ENCODE results near the gene GNG8. TPM values are rescaled to one million over a fixed set of nuclear protein-coding genes. Genes with fewer than 3 reads are reported as not detected.

GNG8 gene
- total and polyA plus RNA-seq, 3 donors from 2014 or later = not detected

- TF ChIP-seq POLR2A (IDR thresholded peaks at IDR 0.05) = no peak
- TF ChIP-seq, protein P1, sequence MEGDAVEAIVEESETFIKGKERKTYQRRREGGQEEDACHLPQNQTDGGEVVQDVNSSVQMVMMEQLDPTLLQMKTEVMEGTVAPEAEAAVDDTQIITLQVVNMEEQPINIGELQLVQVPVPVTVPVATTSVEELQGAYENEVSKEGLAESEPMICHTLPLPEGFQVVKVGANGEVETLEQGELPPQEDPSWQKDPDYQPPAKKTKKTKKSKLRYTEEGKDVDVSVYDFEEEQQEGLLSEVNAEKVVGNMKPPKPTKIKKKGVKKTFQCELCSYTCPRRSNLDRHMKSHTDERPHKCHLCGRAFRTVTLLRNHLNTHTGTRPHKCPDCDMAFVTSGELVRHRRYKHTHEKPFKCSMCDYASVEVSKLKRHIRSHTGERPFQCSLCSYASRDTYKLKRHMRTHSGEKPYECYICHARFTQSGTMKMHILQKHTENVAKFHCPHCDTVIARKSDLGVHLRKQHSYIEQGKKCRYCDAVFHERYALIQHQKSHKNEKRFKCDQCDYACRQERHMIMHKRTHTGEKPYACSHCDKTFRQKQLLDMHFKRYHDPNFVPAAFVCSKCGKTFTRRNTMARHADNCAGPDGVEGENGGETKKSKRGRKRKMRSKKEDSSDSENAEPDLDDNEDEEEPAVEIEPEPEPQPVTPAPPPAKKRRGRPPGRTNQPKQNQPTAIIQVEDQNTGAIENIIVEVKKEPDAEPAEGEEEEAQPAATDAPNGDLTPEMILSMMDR (IDR thresholded peaks at IDR 0.05) = no peak
- Histone ChIP-seq H3K27me3 (no peaks in the 10 kb centered on the region), H3K4me3 (no peak overlapping the region), H3K4me1 (peaks cover 22% of the 10 kb centered on the region), H3K9me3 (no peaks in the 10 kb centered on the region), H3K27ac (no peak overlapping the region), H3K36me3 (ENCODE audit: low read depth, missing control alignments) (no peaks in the 10 kb centered on the region)
- intact Hi-C loops (cut with DNase I; ENCODE audit: low total_unique reads) = no loop called here
- no peak for DNase-seq
- WGBS, 2 donors = 92 to 97% methylated on average over 5 of the region's 5 CpGs
These were observed 20.5 kb upstream of the GNG8 start for GRCh38 chr19:46656541-46656940.

DNA sequence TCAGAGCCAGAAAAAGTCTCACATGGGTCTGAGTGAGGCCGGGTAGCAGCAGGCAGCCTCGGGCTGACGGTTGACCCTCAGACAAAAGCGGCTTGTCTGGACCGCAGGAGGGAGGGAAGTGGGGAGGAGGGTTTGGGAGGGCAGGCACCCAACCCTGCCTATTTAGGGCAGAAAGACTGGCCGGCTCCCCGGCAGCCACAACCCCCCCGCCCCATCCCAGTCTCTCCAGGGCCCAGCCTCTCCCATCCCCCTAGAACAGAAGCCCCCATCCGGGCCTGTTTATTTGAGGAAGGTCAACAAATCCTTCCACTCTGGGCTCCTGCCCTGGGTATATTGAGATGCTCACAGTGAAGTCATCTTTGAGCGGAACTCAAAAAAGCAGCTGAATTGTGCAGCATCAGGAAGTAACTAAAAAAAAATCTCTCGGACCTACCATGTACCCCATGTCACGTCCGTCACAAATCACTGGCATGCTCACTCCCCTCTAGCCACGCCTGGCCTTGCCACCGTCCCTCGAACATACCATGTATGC lies 18.7 kb upstream of the GNG8 start:
- TF ChIP-seq, protein P1 (IDR thresholded peaks at IDR 0.05) = no peak
- no peak for TF ChIP-seq POLR2A (IDR thresholded peaks at IDR 0.05)
- DNase-seq = no peak

GRCh38 chr19:46650445-46650844 lies 14.4 kb upstream of the GNG8 start:
- DNase-seq = no peak
- intact Hi-C loops (cut with DNase I; ENCODE audit: low total_unique reads) = no loop called here
- TF ChIP-seq, protein P1 (IDR thresholded peaks at IDR 0.05) = no peak
- TF ChIP-seq POLR2A (IDR thresholded peaks at IDR 0.05) = no peak
- no peaks in the 10 kb centered on the region for H3K9me3 ChIP-seq
- no peaks in the 10 kb centered on the region for H3K36me3 ChIP-seq (ENCODE audit: low read depth, missing control alignments)
- WGBS, 2 donors = 65 to 72% methylated on average over 7 of the region's 7 CpGs
- H3K4me3 ChIP-seq = no peak overlapping the region
- H3K27me3 ChIP-seq = no peaks in the 10 kb centered on the region
- no peaks in the 10 kb centered on the region for H3K4me1 ChIP-seq
- H3K27ac ChIP-seq = no peak overlapping the region

More for the DNA sequence above, 18.7 kb upstream of the GNG8 start:
- H3K36me3 ChIP-seq (ENCODE audit: low read depth, missing control alignments) = no peaks in the 10 kb centered on the region
- no peak overlapping the region for H3K27ac ChIP-seq
- H3K9me3 ChIP-seq = no peaks in the 10 kb centered on the region
- H3K4me1 ChIP-seq = peaks cover 11% of the 10 kb centered on the region
- H3K27me3 ChIP-seq = no peaks in the 10 kb centered on the region
- intact Hi-C loops (cut with DNase I; ENCODE audit: low total_unique reads) = no loop called here
- WGBS, 2 donors = 69 to 70% methylated on average over 16 of the region's 16 CpGs
- no peak overlapping the region for H3K4me3 ChIP-seq

DNA sequence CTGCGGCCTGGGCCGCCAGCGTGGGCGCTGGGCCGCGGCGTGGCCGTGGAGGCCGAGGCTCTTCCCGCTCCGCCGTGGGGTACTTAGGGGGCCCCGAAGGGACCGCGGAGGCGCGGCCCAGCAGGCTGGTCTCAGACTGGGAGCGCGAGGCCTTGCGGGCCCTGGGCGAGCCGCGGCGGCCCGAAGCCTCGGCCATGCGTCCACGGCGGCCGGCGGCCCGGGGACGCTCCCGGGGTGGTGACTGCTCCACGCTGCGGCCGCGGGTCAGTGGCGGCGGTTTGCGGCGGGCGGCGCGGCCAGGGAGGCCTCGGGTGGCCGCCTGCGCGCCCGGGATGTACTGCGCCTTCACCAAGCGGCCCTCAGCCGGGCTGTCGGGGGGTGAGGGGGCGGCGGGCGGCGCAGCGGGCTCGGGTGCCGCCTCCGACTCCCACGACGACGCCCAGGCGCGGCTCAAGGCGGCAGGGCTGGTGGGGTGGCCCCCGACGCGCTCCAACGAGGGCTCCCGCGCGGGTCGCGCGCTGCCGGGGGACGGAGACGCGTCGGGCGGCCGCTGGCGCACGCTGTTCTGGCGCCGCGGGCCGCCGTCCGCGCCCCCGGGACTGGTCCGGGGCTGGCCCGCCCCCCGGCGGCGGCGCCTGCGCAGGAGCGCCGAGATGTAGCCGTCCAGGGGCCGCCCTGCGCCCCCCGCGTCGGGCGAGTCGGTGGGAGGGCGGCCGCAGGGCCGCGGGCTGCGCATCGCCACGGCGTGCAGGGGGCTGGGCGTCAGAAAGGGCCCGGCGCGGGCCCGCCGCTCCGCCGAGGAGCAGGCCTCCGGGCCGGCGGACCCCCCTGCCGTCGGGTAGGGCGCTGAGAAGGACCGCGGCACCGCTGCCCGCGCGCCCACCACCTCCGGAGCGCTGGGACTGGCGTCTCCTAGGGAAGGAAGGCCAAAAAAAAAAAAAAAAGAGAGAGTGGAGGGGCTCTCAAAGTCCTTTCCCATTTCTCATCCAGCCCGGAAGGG lies 13.3 kb upstream of the GNG8 start:
- DNase-seq = no peak
- 31 to 50% methylated on average over 15 to 88 of the region's 144 CpGs for WGBS, 2 donors
- intact Hi-C loops (cut with DNase I; ENCODE audit: low total_unique reads) = no loop called here
- no peak for TF ChIP-seq POLR2A (IDR thresholded peaks at IDR 0.05)
- TF ChIP-seq, protein P1 (IDR thresholded peaks at IDR 0.05) = no peak
- Histone ChIP-seq H3K4me3 (peak overlapping the region; percentile 20 to 24), H3K9me3 (no peaks in the 10 kb centered on the region), H3K27me3 (no peaks in the 10 kb centered on the region), H3K27ac (no peak overlapping the region), H3K4me1 (no peaks in the 10 kb centered on the region), H3K36me3 (ENCODE audit: low read depth, missing control alignments) (no peaks in the 10 kb centered on the region)

Measured in testis (tissue), 3 donors.